K562 (cell line): ENCODE data around the gene EXOSC2. TPM values are rescaled to one million over a fixed set of nuclear protein-coding genes. Genes with fewer than 3 reads are reported as not detected.

Source experiments
- BACH1 ChIP-seq: fragments of 200-800 bp; sonication (Bioruptor generic); IDR thresholded peaks from 2 replicates; pipeline ENCODE4 v1.6.1; 2016; ENCODE audit warnings: missing genetic modification characterization, missing compliant biosample characterization
- E2F3 ChIP-seq: fragments of 250-450 bp; sonication (Bioruptor Pico); IDR thresholded peaks from 2 replicates; pipeline ENCODE4 v1.4.0; 2020; ENCODE audit warnings: mild to moderate bottlenecking
- E4F1 ChIP-seq: fragments of 250-450 bp; sonication (Bioruptor Pico); IDR thresholded peaks from 2 replicates; pipeline ENCODE4 v1.5.0; 2021; ENCODE audit warnings: mild to moderate bottlenecking, borderline replicate concordance
- ESRRB ChIP-seq: fragments of 250-450 bp; sonication (Bioruptor Pico); IDR thresholded peaks from 2 replicates; pipeline ENCODE4 v1.5.0; 2020; ENCODE audit warnings: mild to moderate bottlenecking, moderate library complexity, borderline replicate concordance
- GABPB2 ChIP-seq: fragments of 250-450 bp; sonication (Bioruptor Pico); conservative IDR thresholded peaks from 2 replicates; pipeline ENCODE4 v1.5.1; 2021; ENCODE audit warnings: mild to moderate bottlenecking
- HDAC2 ChIP-seq: fragments of 450-650 bp; IDR thresholded peaks from 2 replicates; pipeline ENCODE4 v1.6.1; 2016; ENCODE audit warnings: mild to moderate bottlenecking
- KLF13 ChIP-seq: fragments of 450-650 bp; IDR thresholded peaks from 2 replicates; pipeline ENCODE4 v1.6.1; 2016; ENCODE audit warnings: missing genetic modification characterization, low read depth, mild to moderate bottlenecking, missing compliant biosample characterization, moderate library complexity, borderline replicate concordance
- L3MBTL2 ChIP-seq: fragments of 450-650 bp; IDR thresholded peaks from 2 replicates; pipeline ENCODE4 v1.6.1; 2016; ENCODE audit warnings: mild to moderate bottlenecking, moderate library complexity
- MECOM ChIP-seq: fragments of 250-450 bp; sonication (Bioruptor Pico); IDR thresholded peaks from 2 replicates; pipeline ENCODE4 v1.8.0; 2022; ENCODE audit warnings: inconsistent platforms
- MTF1 ChIP-seq: fragments of 250-450 bp; sonication (Bioruptor Pico); IDR thresholded peaks from 2 replicates; pipeline ENCODE4 v1.9.0; 2021; ENCODE audit warnings: moderate library complexity, mild to moderate bottlenecking, inconsistent platforms, borderline replicate concordance
- NFYB ChIP-seq: IDR thresholded peaks from 2 replicates; pipeline ENCODE4 v1.6.1; 2011; ENCODE audit warnings: mild to moderate bottlenecking, moderate library complexity; ENCODE audit not compliant: insufficient read length; ENCODE audit errors: extremely low read depth
- PHB2 ChIP-seq: fragments of 450-650 bp; IDR thresholded peaks from 2 replicates; pipeline ENCODE4 v1.6.1; 2017; ENCODE audit warnings: low read depth
- RBM25 ChIP-seq: fragments of 200-400 bp; formaldehyde crosslinking; IDR thresholded peaks from 2 replicates; pipeline ENCODE4 v1.6.1; 2018; ENCODE audit warnings: low read length, low read depth, moderate library complexity; ENCODE audit not compliant: severe bottlenecking
- RFX1 ChIP-seq: fragments of 450-650 bp; IDR thresholded peaks from 2 replicates; pipeline ENCODE4 v1.6.1; 2016; ENCODE audit warnings: mild to moderate bottlenecking, moderate library complexity
- TCF15 ChIP-seq: fragments of 250-450 bp; sonication (Bioruptor Pico); IDR thresholded peaks from 2 replicates; pipeline ENCODE4 v1.8.0; 2022; ENCODE audit warnings: moderate library complexity, mild to moderate bottlenecking, inconsistent platforms
- ZBTB8A ChIP-seq: fragments of 450-650 bp; IDR thresholded peaks from 2 replicates; pipeline ENCODE4 v1.6.1; 2018; ENCODE audit warnings: mild to moderate bottlenecking, moderate library complexity; ENCODE audit not compliant: partially characterized antibody
- ZKSCAN3 ChIP-seq: fragments of 250-450 bp; sonication (Bioruptor Pico); IDR thresholded peaks from 2 replicates; pipeline ENCODE4 v1.4.0; 2020
- ZNF140 ChIP-seq: fragments of 250-450 bp; sonication (Bioruptor Pico); IDR thresholded peaks from 2 replicates; pipeline ENCODE4 v1.8.0; 2021; ENCODE audit warnings: moderate library complexity, mild to moderate bottlenecking, inconsistent platforms
- ZNF57 ChIP-seq: fragments of 450-650 bp; formaldehyde crosslinking; IDR thresholded peaks from 2 replicates; pipeline ENCODE4 v1.4.0; 2020; ENCODE audit warnings: mild to moderate bottlenecking, moderate library complexity
- ZNF584 ChIP-seq: fragments of 200-800 bp; sonication (Bioruptor generic); IDR thresholded peaks from 2 replicates; pipeline ENCODE4 v1.6.1; 2016; ENCODE audit warnings: low read depth, mild to moderate bottlenecking, missing genetic modification characterization, missing compliant biosample characterization
- ZNF707 ChIP-seq: fragments of 250-450 bp; sonication (Bioruptor Pico); conservative IDR thresholded peaks from 2 replicates; pipeline ENCODE4 v1.8.0; 2022; ENCODE audit warnings: inconsistent platforms, mild to moderate bottlenecking, moderate library complexity
- ZNF717 ChIP-seq: fragments of 250-450 bp; sonication (Bioruptor Pico); IDR thresholded peaks from 2 replicates; pipeline ENCODE4 v1.5.0; 2021
- polyA plus RNA-seq, 8 experiments: library from polyadenylated mRNA; depleted of rRNA in 4 of 8; stranded (reverse) in 5 of 8; unstranded in 3 of 8; fragments of >200 nt; fragmentation: Nextera tagmentation in 2 of 8; fragmentation: Illumina TruSeq in 1 of 8; extraction: Ambion mirVana in 2 of 8; extraction: Trizol in 1 of 8; gene quantifications; 2 replicates each; pipeline versions ENCODE4 v1.2.1 to v1.2.3, GENCODE V29; 2011 to 2014; ENCODE audit warnings: inconsistent platforms in 1 of 8, missing spikeins in 1 of 8
- total RNA-seq, 7 experiments: library from RNA; depleted of rRNA in 6 of 7; stranded (reverse); fragments of >200 nt in 6 of 7; fragmentation: Illumina TruSeq in 2 of 7; extraction: Trizol in 2 of 7; gene quantifications; 2 replicates each; pipeline versions ENCODE4 v1.2.1 to v1.2.3, GENCODE V29; 2011 to 2021; ENCODE audit warnings: low replicate concordance in 1 of 7
- TF ChIP-seq, protein P1 (sequence below): fragments of 450-650 bp; formaldehyde crosslinking; IDR thresholded peaks from 2 replicates; pipeline ENCODE4 v1.4.0; 2022; ENCODE audit warnings: missing genetic modification characterization

EXOSC2 gene
- total and polyA plus RNA-seq, 9 of the 15 experiments (the other 6 are each of a cell fraction or from before 2014, with no cell fraction given) = 46.0 to 101 (median 77.6) TPM

DNA sequence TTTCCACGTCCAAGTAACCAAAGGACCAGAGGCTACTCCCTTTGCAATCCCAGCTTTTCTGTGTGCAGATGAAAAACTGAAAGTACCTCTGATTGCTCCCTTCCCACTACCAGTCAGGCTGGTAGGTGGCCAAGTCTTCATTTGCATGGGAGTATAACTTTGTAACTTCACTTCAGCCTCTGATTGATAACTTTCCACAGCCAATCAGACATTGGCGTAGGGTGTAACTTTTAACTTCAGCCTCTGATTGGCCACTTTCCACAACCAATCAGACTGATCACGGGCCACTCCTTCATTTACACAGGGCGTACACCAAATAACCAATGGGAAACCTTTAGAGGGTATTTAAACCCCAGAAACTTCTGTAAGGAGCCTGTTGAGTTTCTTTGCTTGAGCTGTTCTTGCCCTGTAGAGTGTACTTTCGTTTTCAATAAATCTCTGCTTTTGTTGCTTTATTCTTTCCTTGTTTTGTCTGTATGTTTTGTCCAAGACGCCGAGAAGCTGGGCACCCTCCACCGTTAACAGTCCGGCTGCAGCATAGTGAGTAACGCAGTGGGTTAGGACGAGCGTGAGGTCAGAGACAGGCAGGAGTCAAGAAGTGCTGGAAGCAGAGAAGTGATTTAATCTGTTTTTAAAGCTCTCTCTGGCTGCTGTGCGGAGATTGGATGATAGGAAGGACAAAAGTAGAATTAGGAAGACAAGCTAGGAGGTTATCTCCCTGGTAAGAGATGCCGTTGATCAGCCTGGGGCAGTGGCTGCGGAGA lies 3.5 kb upstream of the EXOSC2 start (continued):
- peak; percentile 77 for TF ChIP-seq NFYB
- TF ChIP-seq L3MBTL2 = no peak
- TF ChIP-seq ZKSCAN3 (CRISPR knock-in tag) = no peak
- TF ChIP-seq, protein P1, sequence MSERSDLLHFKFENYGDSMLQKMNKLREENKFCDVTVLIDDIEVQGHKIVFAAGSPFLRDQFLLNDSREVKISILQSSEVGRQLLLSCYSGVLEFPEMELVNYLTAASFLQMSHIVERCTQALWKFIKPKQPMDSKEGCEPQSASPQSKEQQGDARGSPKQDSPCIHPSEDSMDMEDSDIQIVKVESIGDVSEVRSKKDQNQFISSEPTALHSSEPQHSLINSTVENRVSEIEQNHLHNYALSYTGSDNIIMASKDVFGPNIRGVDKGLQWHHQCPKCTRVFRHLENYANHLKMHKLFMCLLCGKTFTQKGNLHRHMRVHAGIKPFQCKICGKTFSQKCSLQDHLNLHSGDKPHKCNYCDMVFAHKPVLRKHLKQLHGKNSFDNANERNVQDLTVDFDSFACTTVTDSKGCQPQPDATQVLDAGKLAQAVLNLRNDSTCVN = no peak
- TF ChIP-seq E2F3 (CRISPR knock-in tag) = no peak
- TF ChIP-seq E4F1 (CRISPR knock-in tag) = no peak
- TF ChIP-seq PHB2 = no peak
- no peak for TF ChIP-seq MTF1
- no peak for TF ChIP-seq TCF15 (CRISPR knock-in tag)
- no peak for TF ChIP-seq ZNF140 (CRISPR knock-in tag)
- no peak for TF ChIP-seq ZNF717
- no peak for TF ChIP-seq GABPB2 (CRISPR knock-in tag)
- TF ChIP-seq ZBTB8A = no peak
- TF ChIP-seq ZNF57 (CRISPR knock-in tag) = no peak
- TF ChIP-seq MECOM (CRISPR knock-in tag) = no peak
- no peak for TF ChIP-seq ZNF584 (CRISPR knock-in tag)
- no peak for TF ChIP-seq KLF13
- TF ChIP-seq ESRRB (CRISPR knock-in tag) = no peak
- TF ChIP-seq HDAC2 = no peak; the same call in 1 of the 2 replicates
- TF ChIP-seq BACH1 (tag) = no peak
- TF ChIP-seq RBM25 = peak; percentile 75
- no peak for TF ChIP-seq ZNF707 (CRISPR knock-in tag)
- TF ChIP-seq RFX1 = no peak
